H1 (cell line): ENCODE results near the gene HOGA1. TPM values are rescaled to one million over a fixed set of nuclear protein-coding genes. Genes with fewer than 3 reads are reported as not detected.

ENCODE experiments used
- BACH1 ChIP-seq: IDR thresholded peaks from 2 replicates; pipeline ENCODE4 v1.6.1; 2012; ENCODE audit warnings: low read length, improper control_type of control experiment
- BRCA1 ChIP-seq: IDR thresholded peaks from 2 replicates; pipeline ENCODE4 v1.6.1; 2012; ENCODE audit warnings: low read depth, low read length, improper control_type of control experiment
- EZH2 ChIP-seq: fragments of 200-600 bp; sonication (generic); IDR thresholded peaks from 2 replicates; pipeline ENCODE4 v1.7.1; 2012; ENCODE audit warnings: low read depth, mild to moderate bottlenecking, moderate library complexity, low read length, inconsistent platforms; ENCODE audit not compliant: severe bottlenecking
- GTF2F1 ChIP-seq: IDR thresholded peaks from 2 replicates; pipeline ENCODE4 v1.6.1; 2012; ENCODE audit warnings: low read depth, low read length, improper control_type of control experiment, borderline replicate concordance
- TAF1 ChIP-seq: IDR thresholded peaks from 2 replicates; pipeline ENCODE4 v1.6.1; 2011; ENCODE audit warnings: mild to moderate bottlenecking, low read depth, low read length
- polyA plus RNA-seq, 7 experiments: library from polyadenylated mRNA; depleted of rRNA in 3 of 7; stranded (reverse) in 5 of 7; unstranded in 2 of 7; fragments of >200 nt in 5 of 7; fragments of 200-250 nt in 2 of 7; gene quantifications; 1 replicate in 5 of 7; 2 replicates in 1 of 7; 4 replicates in 1 of 7; pipeline versions ENCODE4 v1.2.1 to v1.2.3, GENCODE V29; 2011 to 2013; ENCODE audit warnings: missing spikeins in 2 of 7, mixed read lengths in 2 of 7
- total RNA-seq: library from RNA; stranded (reverse); fragmentation: NEBNext Ultra II Directional; extraction: Animal tissue kit (Norgen Biotek cat#: 25700); gene quantifications from 2 replicates; pipeline ENCODE4 v1.2.1, GENCODE V29; 2021
- TF ChIP-seq, protein P1 (sequence below): fragments of 300-600 bp; sonication (generic); IDR thresholded peaks from 2 replicates; pipeline ENCODE4 v1.7.1; 2012; ENCODE audit warnings: low read length, moderate library complexity, mild to moderate bottlenecking, inconsistent platforms; ENCODE audit not compliant: insufficient replicate concordance
- TF ChIP-seq, protein P2 (sequence below): IDR thresholded peaks from 2 replicates; pipeline ENCODE4 v1.6.1; 2011; ENCODE audit warnings: low read depth, mild to moderate bottlenecking, low read length; ENCODE audit not compliant: insufficient read depth

Gene HOGA1
- total and polyA plus RNA-seq, 2 of the 8 experiments (the other 6 are each of a cell fraction or from before 2014, with no cell fraction given): 0.28 to 1.00 TPM

DNA sequence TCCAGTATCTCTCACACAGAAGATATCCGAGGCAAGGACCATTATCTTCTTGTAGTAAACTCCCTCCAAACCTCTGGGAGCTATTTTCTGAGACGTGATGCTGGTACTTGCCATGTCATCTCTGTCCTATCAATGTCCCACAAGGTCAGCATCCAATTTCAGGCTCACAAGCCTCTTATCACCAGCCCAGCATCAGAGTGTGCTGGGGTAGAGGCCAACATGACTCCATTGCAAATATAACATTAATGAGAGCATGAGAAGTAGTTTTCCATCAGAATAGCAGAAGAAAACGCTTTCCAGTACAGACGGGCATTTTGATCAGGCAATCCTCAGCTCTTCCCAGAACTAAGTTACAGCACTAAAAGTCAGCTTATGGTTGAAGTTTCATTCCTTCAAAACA lies 43.5 kb downstream of the HOGA1 start (continued):
- TF ChIP-seq, protein P1, sequence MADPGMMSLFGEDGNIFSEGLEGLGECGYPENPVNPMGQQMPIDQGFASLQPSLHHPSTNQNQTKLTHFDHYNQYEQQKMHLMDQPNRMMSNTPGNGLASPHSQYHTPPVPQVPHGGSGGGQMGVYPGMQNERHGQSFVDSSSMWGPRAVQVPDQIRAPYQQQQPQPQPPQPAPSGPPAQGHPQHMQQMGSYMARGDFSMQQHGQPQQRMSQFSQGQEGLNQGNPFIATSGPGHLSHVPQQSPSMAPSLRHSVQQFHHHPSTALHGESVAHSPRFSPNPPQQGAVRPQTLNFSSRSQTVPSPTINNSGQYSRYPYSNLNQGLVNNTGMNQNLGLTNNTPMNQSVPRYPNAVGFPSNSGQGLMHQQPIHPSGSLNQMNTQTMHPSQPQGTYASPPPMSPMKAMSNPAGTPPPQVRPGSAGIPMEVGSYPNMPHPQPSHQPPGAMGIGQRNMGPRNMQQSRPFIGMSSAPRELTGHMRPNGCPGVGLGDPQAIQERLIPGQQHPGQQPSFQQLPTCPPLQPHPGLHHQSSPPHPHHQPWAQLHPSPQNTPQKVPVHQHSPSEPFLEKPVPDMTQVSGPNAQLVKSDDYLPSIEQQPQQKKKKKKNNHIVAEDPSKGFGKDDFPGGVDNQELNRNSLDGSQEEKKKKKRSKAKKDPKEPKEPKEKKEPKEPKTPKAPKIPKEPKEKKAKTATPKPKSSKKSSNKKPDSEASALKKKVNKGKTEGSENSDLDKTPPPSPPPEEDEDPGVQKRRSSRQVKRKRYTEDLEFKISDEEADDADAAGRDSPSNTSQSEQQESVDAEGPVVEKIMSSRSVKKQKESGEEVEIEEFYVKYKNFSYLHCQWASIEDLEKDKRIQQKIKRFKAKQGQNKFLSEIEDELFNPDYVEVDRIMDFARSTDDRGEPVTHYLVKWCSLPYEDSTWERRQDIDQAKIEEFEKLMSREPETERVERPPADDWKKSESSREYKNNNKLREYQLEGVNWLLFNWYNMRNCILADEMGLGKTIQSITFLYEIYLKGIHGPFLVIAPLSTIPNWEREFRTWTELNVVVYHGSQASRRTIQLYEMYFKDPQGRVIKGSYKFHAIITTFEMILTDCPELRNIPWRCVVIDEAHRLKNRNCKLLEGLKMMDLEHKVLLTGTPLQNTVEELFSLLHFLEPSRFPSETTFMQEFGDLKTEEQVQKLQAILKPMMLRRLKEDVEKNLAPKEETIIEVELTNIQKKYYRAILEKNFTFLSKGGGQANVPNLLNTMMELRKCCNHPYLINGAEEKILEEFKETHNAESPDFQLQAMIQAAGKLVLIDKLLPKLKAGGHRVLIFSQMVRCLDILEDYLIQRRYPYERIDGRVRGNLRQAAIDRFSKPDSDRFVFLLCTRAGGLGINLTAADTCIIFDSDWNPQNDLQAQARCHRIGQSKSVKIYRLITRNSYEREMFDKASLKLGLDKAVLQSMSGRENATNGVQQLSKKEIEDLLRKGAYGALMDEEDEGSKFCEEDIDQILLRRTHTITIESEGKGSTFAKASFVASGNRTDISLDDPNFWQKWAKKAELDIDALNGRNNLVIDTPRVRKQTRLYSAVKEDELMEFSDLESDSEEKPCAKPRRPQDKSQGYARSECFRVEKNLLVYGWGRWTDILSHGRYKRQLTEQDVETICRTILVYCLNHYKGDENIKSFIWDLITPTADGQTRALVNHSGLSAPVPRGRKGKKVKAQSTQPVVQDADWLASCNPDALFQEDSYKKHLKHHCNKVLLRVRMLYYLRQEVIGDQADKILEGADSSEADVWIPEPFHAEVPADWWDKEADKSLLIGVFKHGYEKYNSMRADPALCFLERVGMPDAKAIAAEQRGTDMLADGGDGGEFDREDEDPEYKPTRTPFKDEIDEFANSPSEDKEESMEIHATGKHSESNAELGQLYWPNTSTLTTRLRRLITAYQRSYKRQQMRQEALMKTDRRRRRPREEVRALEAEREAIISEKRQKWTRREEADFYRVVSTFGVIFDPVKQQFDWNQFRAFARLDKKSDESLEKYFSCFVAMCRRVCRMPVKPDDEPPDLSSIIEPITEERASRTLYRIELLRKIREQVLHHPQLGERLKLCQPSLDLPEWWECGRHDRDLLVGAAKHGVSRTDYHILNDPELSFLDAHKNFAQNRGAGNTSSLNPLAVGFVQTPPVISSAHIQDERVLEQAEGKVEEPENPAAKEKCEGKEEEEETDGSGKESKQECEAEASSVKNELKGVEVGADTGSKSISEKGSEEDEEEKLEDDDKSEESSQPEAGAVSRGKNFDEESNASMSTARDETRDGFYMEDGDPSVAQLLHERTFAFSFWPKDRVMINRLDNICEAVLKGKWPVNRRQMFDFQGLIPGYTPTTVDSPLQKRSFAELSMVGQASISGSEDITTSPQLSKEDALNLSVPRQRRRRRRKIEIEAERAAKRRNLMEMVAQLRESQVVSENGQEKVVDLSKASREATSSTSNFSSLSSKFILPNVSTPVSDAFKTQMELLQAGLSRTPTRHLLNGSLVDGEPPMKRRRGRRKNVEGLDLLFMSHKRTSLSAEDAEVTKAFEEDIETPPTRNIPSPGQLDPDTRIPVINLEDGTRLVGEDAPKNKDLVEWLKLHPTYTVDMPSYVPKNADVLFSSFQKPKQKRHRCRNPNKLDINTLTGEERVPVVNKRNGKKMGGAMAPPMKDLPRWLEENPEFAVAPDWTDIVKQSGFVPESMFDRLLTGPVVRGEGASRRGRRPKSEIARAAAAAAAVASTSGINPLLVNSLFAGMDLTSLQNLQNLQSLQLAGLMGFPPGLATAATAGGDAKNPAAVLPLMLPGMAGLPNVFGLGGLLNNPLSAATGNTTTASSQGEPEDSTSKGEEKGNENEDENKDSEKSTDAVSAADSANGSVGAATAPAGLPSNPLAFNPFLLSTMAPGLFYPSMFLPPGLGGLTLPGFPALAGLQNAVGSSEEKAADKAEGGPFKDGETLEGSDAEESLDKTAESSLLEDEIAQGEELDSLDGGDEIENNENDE: no peak
- TF ChIP-seq EZH2 (no peak), BRCA1 (no peak), TAF1 (no peak), BACH1 (no peak), GTF2F1 (no peak)
- TF ChIP-seq, protein P2, sequence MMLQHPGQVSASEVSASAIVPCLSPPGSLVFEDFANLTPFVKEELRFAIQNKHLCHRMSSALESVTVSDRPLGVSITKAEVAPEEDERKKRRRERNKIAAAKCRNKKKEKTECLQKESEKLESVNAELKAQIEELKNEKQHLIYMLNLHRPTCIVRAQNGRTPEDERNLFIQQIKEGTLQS: no peak
